Measurements from ENCODE around the gene FSTL4. TPM values are rescaled to one million over a fixed set of nuclear protein-coding genes. Genes with fewer than 3 reads are reported as not detected.

Gene FSTL4
- total RNA-seq, 1 experiment from 2014 or later, result 0.12 TPM

DNA sequence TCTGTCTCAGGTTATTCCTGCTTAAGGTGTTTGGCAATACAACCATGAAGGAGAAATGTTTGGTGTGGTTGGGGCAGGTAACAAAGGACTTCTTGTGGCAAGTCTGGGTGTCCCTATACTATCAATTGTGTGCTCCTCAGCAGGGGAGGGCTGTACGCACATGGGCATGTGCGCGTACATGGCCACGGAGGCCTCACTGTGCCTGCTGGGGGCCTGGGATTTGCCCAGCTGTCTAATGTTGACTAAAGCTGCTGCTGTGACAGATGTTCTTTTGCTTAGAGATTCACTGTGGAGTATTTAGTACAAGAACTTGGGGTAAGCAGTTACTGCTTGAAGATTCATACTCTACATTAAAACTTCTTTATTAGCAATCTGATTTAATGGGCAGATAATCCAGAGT lies 463.0 kb downstream of the FSTL4 start:
- no peaks in the 10 kb centered on the region for H3K36me3 Mint-ChIP-seq (ENCODE audit: insufficient read depth, unreplicated experiment)
- no peak overlapping the region for H3K4me3 Mint-ChIP-seq (ENCODE audit: unreplicated experiment)
- H3K9me3 Mint-ChIP-seq (ENCODE audit: unreplicated experiment), result no peaks in the 10 kb centered on the region
- BruUV-seq (replicated peaks), result no TSS peak
- H3K4me1 Mint-ChIP-seq (ENCODE audit: insufficient read depth, unreplicated experiment), result no peaks in the 10 kb centered on the region
- no peaks in the 10 kb centered on the region for H3K27me3 Mint-ChIP-seq (ENCODE audit: insufficient read depth, unreplicated experiment)
- POLR2A ChIA-PET, result interaction anchor here (0.6 kb wide), 1 partner anchor 149 kb away, joined by 3 read pairs; no protein-coding TSS in a partner anchor
- no peak for TF ChIP-seq CTCF (IDR thresholded peaks at IDR 0.05; ENCODE audit: unreplicated experiment)
- intact Hi-C loops (cut with micrococcal nuclease), result no loop called here
- DNase-seq (ENCODE audit: unreplicated experiment), result no peak
- CTCF ChIA-PET, result interaction anchor here (0.5 to 1.0 kb wide), 3 partner anchors 39 to 1671 kb away, joined by 3 to 5 read pairs (median 3); no protein-coding TSS in a partner anchor
- no peak overlapping the region for H3K27ac Mint-ChIP-seq (ENCODE audit: low read depth, unreplicated experiment)

GRCh38 chr5:133147815-133148567 lies 464.4 kb downstream of the FSTL4 start:
- H3K4me1 Mint-ChIP-seq (ENCODE audit: insufficient read depth, unreplicated experiment), result no peaks in the 10 kb centered on the region
- TF ChIP-seq CTCF (IDR thresholded peaks at IDR 0.05; ENCODE audit: unreplicated experiment), result no peak
- H3K4me3 Mint-ChIP-seq (ENCODE audit: unreplicated experiment), result no peak overlapping the region
- ChIA-PET CTCF (interaction anchor here (0.7 to 1.0 kb wide), 3 partner anchors 162 to 519 kb away, joined by 3 read pairs; no protein-coding TSS in a partner anchor), POLR2A (no interaction called here)
- BruUV-seq (replicated peaks), result no TSS peak
- H3K27me3 Mint-ChIP-seq (ENCODE audit: insufficient read depth, unreplicated experiment), result no peaks in the 10 kb centered on the region
- peaks cover 8% of the 10 kb centered on the region for H3K9me3 Mint-ChIP-seq (ENCODE audit: unreplicated experiment)
- DNase-seq (ENCODE audit: unreplicated experiment), result no peak
- intact Hi-C loops (cut with micrococcal nuclease), result no loop called here
- no peaks in the 10 kb centered on the region for H3K36me3 Mint-ChIP-seq (ENCODE audit: insufficient read depth, unreplicated experiment)
- H3K27ac Mint-ChIP-seq (ENCODE audit: low read depth, unreplicated experiment), result no peak overlapping the region

DNA sequence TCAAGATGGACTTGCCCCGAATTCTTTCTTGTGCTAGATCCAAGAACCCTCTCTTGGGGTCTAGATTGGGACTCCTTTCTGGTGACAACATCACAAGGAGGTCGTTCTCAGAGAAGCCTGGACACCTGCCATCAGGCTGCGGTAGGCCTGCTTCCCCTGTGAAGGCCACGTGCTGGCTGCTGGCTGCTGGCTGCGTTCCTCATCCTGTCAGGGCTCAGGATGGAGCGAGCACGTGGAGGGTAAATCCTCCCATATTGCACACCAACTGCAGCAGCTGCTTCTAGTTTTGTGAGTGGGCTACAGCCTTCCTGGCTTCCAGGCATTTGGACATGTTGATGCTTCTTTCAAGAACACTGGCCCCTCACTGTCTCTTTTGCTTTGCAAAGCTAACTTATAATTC lies 464.9 kb downstream of the FSTL4 start:
- Mint-ChIP-seq H3K4me3 (ENCODE audit: unreplicated experiment) (no peak overlapping the region), H3K4me1 (ENCODE audit: insufficient read depth, unreplicated experiment) (no peaks in the 10 kb centered on the region), H3K27ac (ENCODE audit: low read depth, unreplicated experiment) (no peak overlapping the region), H3K9me3 (ENCODE audit: unreplicated experiment) (peaks cover 8% of the 10 kb centered on the region), H3K36me3 (ENCODE audit: insufficient read depth, unreplicated experiment) (no peaks in the 10 kb centered on the region), H3K27me3 (ENCODE audit: insufficient read depth, unreplicated experiment) (no peaks in the 10 kb centered on the region)
- intact Hi-C loops (cut with micrococcal nuclease), result no loop called here
- ChIA-PET POLR2A (no interaction called here), CTCF (interaction anchor here (1.1 kb wide), 1 partner anchor 29 kb away, joined by 3 read pairs; no protein-coding TSS in a partner anchor)
- no peak for DNase-seq (ENCODE audit: unreplicated experiment)
- no TSS peak for BruUV-seq (replicated peaks)
- no peak for TF ChIP-seq CTCF (IDR thresholded peaks at IDR 0.05; ENCODE audit: unreplicated experiment)

Small RNA genes lying within 50 kb of the gene (microRNA-seq; reads per million reads assigned to microRNA genes)
- gene MIR1289-2, result not detected
